H9 (cell line): ENCODE measurements around the gene RASGRF2. TPM values are rescaled to one million over a fixed set of nuclear protein-coding genes. Genes with fewer than 3 reads are reported as not detected.

Experiments
- DNase-seq: peaks from one replicate; pipeline ENCODE4 v3.0.0-alpha.2; 2017
- H2AFZ ChIP-seq: one replicate; pipeline ENCODE4 v1.6.1; 2013; ENCODE audit warnings: mild to moderate bottlenecking, low read length, control low read depth, moderate library complexity
- H2AK5ac ChIP-seq: 2 replicates; pipeline ENCODE4 v1.6.1; 2013; ENCODE audit warnings: low read length, control low read depth, mixed read lengths; ENCODE audit not compliant: insufficient read length
- H2BK120ac ChIP-seq: one replicate; pipeline ENCODE4 v1.6.1; 2013; ENCODE audit warnings: low read depth, mild to moderate bottlenecking, low read length, control low read depth, inconsistent platforms; ENCODE audit not compliant: poor library complexity, severe bottlenecking
- H2BK12ac ChIP-seq: 2 replicates; pipeline ENCODE4 v1.6.1; 2013; ENCODE audit warnings: low read length, control low read depth, mixed read lengths, low read depth; ENCODE audit not compliant: insufficient read length
- H2BK15ac ChIP-seq: 2 replicates; pipeline ENCODE4 v1.6.1; 2013; ENCODE audit warnings: low read depth, low read length, control low read depth
- H2BK20ac ChIP-seq: one replicate; pipeline ENCODE4 v1.6.1; 2013; ENCODE audit warnings: low read depth, mild to moderate bottlenecking, low read length, control low read depth, inconsistent platforms; ENCODE audit not compliant: poor library complexity, severe bottlenecking
- H2BK5ac ChIP-seq: 2 replicates; pipeline ENCODE4 v1.6.1; 2013; ENCODE audit warnings: low read length, control low read depth, mixed read lengths; ENCODE audit not compliant: insufficient read length
- H3K14ac ChIP-seq: 2 replicates; pipeline ENCODE4 v1.6.1; 2013; ENCODE audit warnings: low read length, control low read depth; ENCODE audit not compliant: insufficient read depth
- H3K18ac ChIP-seq: 2 replicates; pipeline ENCODE4 v1.6.1; 2013; ENCODE audit warnings: low read depth, mild to moderate bottlenecking, mixed read lengths, low read length, control low read depth; ENCODE audit not compliant: insufficient read length
- H3K23ac ChIP-seq: 2 replicates; pipeline ENCODE4 v1.6.1; 2013; ENCODE audit warnings: low read length, control low read depth, mixed read lengths, low read depth; ENCODE audit not compliant: insufficient read length
- H3K23me2 ChIP-seq: 2 replicates; pipeline ENCODE4 v1.6.1; 2013; ENCODE audit warnings: low read depth, mild to moderate bottlenecking, mixed read lengths, low read length, control low read depth; ENCODE audit not compliant: insufficient read length, poor library complexity, severe bottlenecking
- H3K27ac ChIP-seq: 2 replicates; pipeline ENCODE4 v1.5.1; 2013; ENCODE audit warnings: low read length, control low read depth, mixed read lengths, low read depth; ENCODE audit not compliant: insufficient read length
- H3K27me3 ChIP-seq: 2 replicates; pipeline ENCODE4 v1.6.1; 2013; ENCODE audit warnings: low read length, control low read depth, inconsistent platforms; ENCODE audit not compliant: insufficient read depth
- H3K4ac ChIP-seq: 2 replicates; pipeline ENCODE4 v1.6.1; 2013; ENCODE audit warnings: low read depth, mild to moderate bottlenecking, control low read depth, inconsistent platforms, low read length, moderate library complexity
- H3K4me1 ChIP-seq: 2 replicates; pipeline ENCODE4 v1.6.1; 2013; ENCODE audit warnings: low read length, control low read depth, inconsistent platforms; ENCODE audit not compliant: insufficient read depth
- H3K4me2 ChIP-seq: 2 replicates; pipeline ENCODE4 v1.6.1; 2013; ENCODE audit warnings: low read length, control low read depth, mixed read lengths; ENCODE audit not compliant: insufficient read length, insufficient read depth
- H3K56ac ChIP-seq: 2 replicates; pipeline ENCODE4 v1.6.1; 2013; ENCODE audit warnings: low read depth, mild to moderate bottlenecking, mixed read lengths, low read length, control low read depth; ENCODE audit not compliant: insufficient read length
- H3K79me1 ChIP-seq: 2 replicates; pipeline ENCODE4 v1.6.1; 2013; ENCODE audit warnings: low read depth, mild to moderate bottlenecking, moderate library complexity, low read length, control low read depth, inconsistent platforms; ENCODE audit not compliant: insufficient read depth, poor library complexity, severe bottlenecking
- H3K79me2 ChIP-seq: 2 replicates; pipeline ENCODE4 v1.6.1; 2013; ENCODE audit warnings: low read length, control low read depth, inconsistent platforms; ENCODE audit not compliant: insufficient read depth
- H3K9ac ChIP-seq: 2 replicates; pipeline ENCODE4 v1.6.1; 2013; ENCODE audit warnings: low read length, control low read depth, mixed read lengths; ENCODE audit not compliant: insufficient read length; ENCODE audit errors: extremely low read depth
- H3K9me3 ChIP-seq: one replicate; pipeline ENCODE4 v1.6.1; 2013; ENCODE audit warnings: low read depth, low read length, inconsistent platforms; ENCODE audit not compliant: control insufficient read depth
- H3T11ph ChIP-seq: one replicate; pipeline ENCODE4 v1.6.1; 2013; ENCODE audit warnings: mild to moderate bottlenecking, low read length, control low read depth, inconsistent platforms
- H4K20me1 ChIP-seq: one replicate; pipeline ENCODE4 v1.6.1; 2013; ENCODE audit not compliant: control insufficient read depth, insufficient read length, insufficient read depth
- H4K5ac ChIP-seq: 2 replicates; pipeline ENCODE4 v1.6.1; 2013; ENCODE audit warnings: low read depth, mild to moderate bottlenecking, mixed read lengths, low read length, control low read depth; ENCODE audit not compliant: insufficient read length
- H4K8ac ChIP-seq: replicated peaks from 2 replicates; pipeline ENCODE4 v1.6.1; 2013; ENCODE audit warnings: low read length, control low read depth, mixed read lengths, low read depth; ENCODE audit not compliant: insufficient read length
- H4K91ac ChIP-seq: 2 replicates; pipeline ENCODE4 v1.6.1; 2013; ENCODE audit warnings: low read depth, mild to moderate bottlenecking, moderate library complexity, mixed read lengths, low read length, control low read depth; ENCODE audit not compliant: insufficient read length
- H3K27ac Mint-ChIP-seq, 3 experiments: 2 replicates in 2 of 3; 3 replicates in 1 of 3; pipeline ENCODE4 v1.8.0; 2020 to 2021; ENCODE audit warnings: mixed read lengths in 3 of 3, mild to moderate bottlenecking in 1 of 3, moderate library complexity in 1 of 3
- H3K27me3 Mint-ChIP-seq: 2 replicates; pipeline ENCODE4 v1.8.0; 2021; ENCODE audit warnings: low read depth, mild to moderate bottlenecking, moderate library complexity, mixed read lengths
- H3K36me3 Mint-ChIP-seq, 3 experiments: 2 replicates in 2 of 3; 3 replicates in 1 of 3; pipeline ENCODE4 v1.8.0; 2020 to 2021; ENCODE audit warnings: low read depth in 3 of 3, mixed read lengths in 3 of 3; ENCODE audit not compliant: insufficient read depth in 1 of 3
- H3K4me1 Mint-ChIP-seq, 2 experiments: 2 replicates each; pipeline ENCODE4 v1.8.0; 2020; ENCODE audit warnings: mixed read lengths in 2 of 2
- H3K4me3 Mint-ChIP-seq, 2 experiments: 2 replicates in 1 of 2; 3 replicates in 1 of 2; pipeline ENCODE4 v1.8.0; 2020 to 2021; ENCODE audit warnings: mild to moderate bottlenecking in 2 of 2, mixed read lengths in 2 of 2, moderate library complexity in 1 of 2
- H3K9me3 Mint-ChIP-seq, 2 experiments: 2 replicates in 1 of 2; 3 replicates in 1 of 2; pipeline ENCODE4 v1.8.0; 2020; ENCODE audit warnings: mild to moderate bottlenecking in 2 of 2, mixed read lengths in 2 of 2, moderate library complexity in 1 of 2
- WGBS: extraction: QIAGEN DNeasy Blood & Tissue Kit; methylation state at CpG from one replicate; pipeline ENCODE4 v1.1.7; 2013; ENCODE audit warnings: missing lambda C conversion rate, low lambda C conversion rate, mixed read lengths; ENCODE audit not compliant: insufficient read length; ENCODE audit errors: extremely low coverage; 5-methylcytosine and 5-hydroxymethylcytosine counted together
- total RNA-seq: library from RNA; stranded (reverse); gene quantifications from 2 replicates; pipeline ENCODE4 v1.2.1, GENCODE V29; 2021
- TF ChIP-seq, protein P1 (sequence below): fragments of 200-600 bp; sonication (generic); conservative IDR thresholded peaks from 3 replicates; pipeline ENCODE4 v1.8.0; 2021; ENCODE audit warnings: antibody characterized with exemption, mild to moderate bottlenecking

The RASGRF2 gene
- total RNA-seq, 1 experiment from 2014 or later, result 13.5 TPM

DNA sequence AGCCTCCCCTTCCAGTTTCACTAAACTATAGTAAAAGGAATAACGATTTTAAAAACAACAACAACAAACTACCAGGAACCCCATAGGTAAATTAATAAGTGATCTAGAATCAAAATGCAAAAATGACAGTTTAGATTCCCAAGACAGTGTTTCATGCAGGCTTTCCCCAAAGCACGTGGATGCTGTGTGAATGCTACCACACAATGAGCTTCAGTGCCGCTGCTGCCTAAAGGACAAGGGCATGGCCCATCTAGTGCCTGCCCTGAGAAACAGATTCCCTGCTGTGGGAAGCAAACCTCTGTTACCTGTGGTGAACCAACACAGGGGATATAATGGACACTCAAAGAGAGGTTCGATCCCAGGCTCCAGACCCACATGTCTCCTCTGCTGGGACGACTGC lies 249.2 kb downstream of the RASGRF2 start:
- H3K9me3 Mint-ChIP-seq, result no peaks in the 10 kb centered on the region
- no peak overlapping the region for H2BK5ac ChIP-seq
- no peaks in the 10 kb centered on the region for H3K9me3 ChIP-seq
- no peak overlapping the region for H3K9ac ChIP-seq
- no peaks in the 10 kb centered on the region for H3K27me3 Mint-ChIP-seq
- H3K4me1 Mint-ChIP-seq, result peaks cover 4 to 7% of the 10 kb centered on the region in 2 experiments; a peak in 2 of 4 replicates
- no peak overlapping the region for H3K18ac ChIP-seq
- H3K27me3 ChIP-seq, result no peaks in the 10 kb centered on the region
- no peak overlapping the region for H3T11ph ChIP-seq
- no peak overlapping the region for H2BK12ac ChIP-seq
- H3K79me1 ChIP-seq, result no peaks in the 10 kb centered on the region
- no peaks in the 10 kb centered on the region for H3K79me2 ChIP-seq
- no CpG with 5 or more reads among the region's 5 CpGs for WGBS
- DNase-seq, result no peak
- no peak overlapping the region for H2BK120ac ChIP-seq
- H2BK15ac ChIP-seq, result no peak overlapping the region
- H3K56ac ChIP-seq, result no peak overlapping the region
- no peak overlapping the region for H3K4me3 Mint-ChIP-seq
- no peak overlapping the region for H4K8ac ChIP-seq
- no peak overlapping the region for H3K4me2 ChIP-seq
- H2AFZ ChIP-seq, result no peak overlapping the region
- no peaks in the 10 kb centered on the region for H3K23me2 ChIP-seq
- H3K4me1 ChIP-seq, result no peaks in the 10 kb centered on the region
- TF ChIP-seq, protein P1, sequence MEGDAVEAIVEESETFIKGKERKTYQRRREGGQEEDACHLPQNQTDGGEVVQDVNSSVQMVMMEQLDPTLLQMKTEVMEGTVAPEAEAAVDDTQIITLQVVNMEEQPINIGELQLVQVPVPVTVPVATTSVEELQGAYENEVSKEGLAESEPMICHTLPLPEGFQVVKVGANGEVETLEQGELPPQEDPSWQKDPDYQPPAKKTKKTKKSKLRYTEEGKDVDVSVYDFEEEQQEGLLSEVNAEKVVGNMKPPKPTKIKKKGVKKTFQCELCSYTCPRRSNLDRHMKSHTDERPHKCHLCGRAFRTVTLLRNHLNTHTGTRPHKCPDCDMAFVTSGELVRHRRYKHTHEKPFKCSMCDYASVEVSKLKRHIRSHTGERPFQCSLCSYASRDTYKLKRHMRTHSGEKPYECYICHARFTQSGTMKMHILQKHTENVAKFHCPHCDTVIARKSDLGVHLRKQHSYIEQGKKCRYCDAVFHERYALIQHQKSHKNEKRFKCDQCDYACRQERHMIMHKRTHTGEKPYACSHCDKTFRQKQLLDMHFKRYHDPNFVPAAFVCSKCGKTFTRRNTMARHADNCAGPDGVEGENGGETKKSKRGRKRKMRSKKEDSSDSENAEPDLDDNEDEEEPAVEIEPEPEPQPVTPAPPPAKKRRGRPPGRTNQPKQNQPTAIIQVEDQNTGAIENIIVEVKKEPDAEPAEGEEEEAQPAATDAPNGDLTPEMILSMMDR, result no peak
- no peak overlapping the region for H2AK5ac ChIP-seq
- H3K4ac ChIP-seq, result no peak overlapping the region
- H3K23ac ChIP-seq, result no peak overlapping the region
- no peak overlapping the region for H4K91ac ChIP-seq
- peak overlapping the region in 2 of 3 experiments; percentile 40 to 79; a peak in 3 of 7 replicates for H3K27ac Mint-ChIP-seq
- H3K36me3 Mint-ChIP-seq, result peaks cover 0 to 6% (median 0%) of the 10 kb centered on the region in 3 experiments; a peak in 1 of 7 replicates
- H3K14ac ChIP-seq, result no peak overlapping the region
- H4K5ac ChIP-seq, result no peak overlapping the region
- H4K20me1 ChIP-seq, result no peaks in the 10 kb centered on the region
- no peak overlapping the region for H3K27ac ChIP-seq
- H2BK20ac ChIP-seq, result no peak overlapping the region
